HepG2 (cell line): ENCODE measurements around the gene RANBP3. TPM values are rescaled to one million over a fixed set of nuclear protein-coding genes. Genes with fewer than 3 reads are reported as not detected.

Experiments
- ARNTL ChIP-seq: sonication (generic); formaldehyde crosslinking; IDR thresholded peaks from 2 replicates; pipeline ENCODE4 v1.4.0; 2020; ENCODE audit warnings: mild to moderate bottlenecking, missing genetic modification reagents
- BORCS8-MEF2B ChIP-seq: sonication (generic); formaldehyde crosslinking; IDR thresholded peaks from 2 replicates; pipeline ENCODE4 v1.8.0; 2022; ENCODE audit warnings: mild to moderate bottlenecking, missing genetic modification reagents
- CBFB ChIP-seq: sonication (generic); formaldehyde crosslinking; IDR thresholded peaks from 2 replicates; pipeline ENCODE4 v1.4.0; 2020; ENCODE audit warnings: missing genetic modification reagents
- DNMT3B ChIP-seq: conservative IDR thresholded peaks from 2 replicates; pipeline ENCODE4 v1.6.1; 2016; ENCODE audit warnings: missing biosample characterization, control low read depth
- ETV5 ChIP-seq: IDR thresholded peaks from 2 replicates; pipeline ENCODE4 v1.6.1; 2018; ENCODE audit warnings: missing biosample characterization, missing genetic modification reagents, inconsistent platforms, borderline replicate concordance
- GLMP ChIP-seq: sonication (generic); formaldehyde crosslinking; IDR thresholded peaks from 2 replicates; pipeline ENCODE4 v1.9.0; 2021; ENCODE audit warnings: missing genetic modification reagents, mild to moderate bottlenecking, borderline replicate concordance
- JUNB ChIP-seq: sonication (generic); formaldehyde crosslinking; IDR thresholded peaks from 2 replicates; pipeline ENCODE4 v1.8.0; 2022; ENCODE audit warnings: missing genetic modification reagents, mild to moderate bottlenecking, borderline replicate concordance
- MATR3 ChIP-seq: sonication (generic); formaldehyde crosslinking; IDR thresholded peaks from 2 replicates; pipeline ENCODE4 v1.4.0; 2020; ENCODE audit warnings: missing genetic modification reagents
- NFKBIZ ChIP-seq: IDR thresholded peaks from 2 replicates; pipeline ENCODE4 v1.6.1; 2018; ENCODE audit warnings: missing genetic modification reagents, missing compliant biosample characterization
- SALL1 ChIP-seq: sonication (generic); formaldehyde crosslinking; IDR thresholded peaks from 2 replicates; pipeline ENCODE4 v1.8.0; 2022; ENCODE audit warnings: mild to moderate bottlenecking, missing genetic modification reagents
- SIN3B ChIP-seq: fragments of 150-350 bp; IDR thresholded peaks from 2 replicates; pipeline ENCODE4 v1.6.1; 2014; ENCODE audit warnings: low read length
- TEF ChIP-seq: sonication (generic); formaldehyde crosslinking; IDR thresholded peaks from 2 replicates; pipeline ENCODE4 v1.5.0; 2020; ENCODE audit warnings: missing genetic modification reagents
- TRAFD1 ChIP-seq: sonication (generic); formaldehyde crosslinking; IDR thresholded peaks from 2 replicates; pipeline ENCODE4 v1.5.1; 2020; ENCODE audit warnings: missing genetic modification reagents, mild to moderate bottlenecking, borderline replicate concordance
- ZBTB10 ChIP-seq: sonication (generic); formaldehyde crosslinking; IDR thresholded peaks from 2 replicates; pipeline ENCODE4 v1.4.0; 2020; ENCODE audit warnings: missing genetic modification reagents, borderline replicate concordance
- ZGPAT ChIP-seq: IDR thresholded peaks from 2 replicates; pipeline ENCODE4 v1.6.1; 2016; ENCODE audit warnings: mild to moderate bottlenecking
- ZNF136 ChIP-seq: sonication (generic); formaldehyde crosslinking; IDR thresholded peaks from 2 replicates; pipeline ENCODE4 v1.8.1; 2022; ENCODE audit warnings: low read depth, mild to moderate bottlenecking, moderate library complexity, missing genetic modification reagents
- ZNF251 ChIP-seq: sonication (generic); formaldehyde crosslinking; IDR thresholded peaks from 2 replicates; pipeline ENCODE4 v1.9.0; 2021; ENCODE audit warnings: mild to moderate bottlenecking, missing genetic modification reagents
- ZNF354B ChIP-seq: sonication (generic); formaldehyde crosslinking; IDR thresholded peaks from 2 replicates; pipeline ENCODE4 v1.8.0; 2022; ENCODE audit warnings: mild to moderate bottlenecking, missing genetic modification reagents
- ZNF510 ChIP-seq: sonication (generic); formaldehyde crosslinking; IDR thresholded peaks from 2 replicates; pipeline ENCODE4 v1.4.0; 2020; ENCODE audit warnings: low read depth, mild to moderate bottlenecking, missing genetic modification reagents
- ZNF562 ChIP-seq: sonication (generic); formaldehyde crosslinking; IDR thresholded peaks from 2 replicates; pipeline ENCODE4 v1.8.0; 2022; ENCODE audit warnings: missing genetic modification reagents, borderline replicate concordance
- ZNF616 ChIP-seq: sonication (generic); formaldehyde crosslinking; IDR thresholded peaks from 2 replicates; pipeline ENCODE4 v1.5.0; 2020; ENCODE audit warnings: low read depth, mild to moderate bottlenecking, missing genetic modification reagents
- ZNF761 ChIP-seq: sonication (generic); formaldehyde crosslinking; conservative IDR thresholded peaks from 2 replicates; pipeline ENCODE4 v1.4.0; 2020; ENCODE audit warnings: mild to moderate bottlenecking, missing genetic modification reagents
- polyA plus RNA-seq, 8 experiments: library from polyadenylated mRNA; depleted of rRNA in 3 of 8; stranded (reverse) in 7 of 8; unstranded in 1 of 8; fragments of >200 nt; fragmentation: Illumina TruSeq in 4 of 8; extraction: Trizol in 4 of 8; gene quantifications; 2 replicates each; pipeline versions ENCODE4 v1.2.1 to v1.2.3, GENCODE V29; 2011 to 2016; ENCODE audit warnings: low read depth in 4 of 8, missing spikeins in 1 of 8, mixed read lengths in 1 of 8; ENCODE audit not compliant: insufficient read depth in 1 of 8
- total RNA-seq, 5 experiments: library from RNA; depleted of rRNA; stranded (reverse); fragments of >200 nt; fragmentation: Illumina TruSeq; extraction: Trizol; gene quantifications; 2 replicates each; pipeline ENCODE4 v1.2.3, GENCODE V29; 2016; ENCODE audit warnings: low read depth in 1 of 5

RANBP3 gene
- total and polyA plus RNA-seq, 2 of the 13 experiments (the other 11 are each of a cell fraction or from before 2014, with no cell fraction given) = 39.5 to 149 TPM

GRCh38 chr19:5903624-5904351, 74.2 kb downstream of the RANBP3 start, which contains the start of gene NDUFA11 (continued):
- TF ChIP-seq ZBTB10 (no peak), ZNF136 (peak; percentile 77; the same call in 1 of the 2 replicates), SALL1 (CRISPR knock-in tag) (peak; percentile 85), TEF (CRISPR knock-in tag) (no peak), NFKBIZ (CRISPR knock-in tag) (peak; percentile 69), BORCS8-MEF2B (CRISPR knock-in tag) (peak; percentile 71; the same call in 1 of the 2 replicates), ZNF251 (no peak), ZGPAT (CRISPR knock-in tag) (peak; percentile 93), TRAFD1 (0 out of 2 replicates have a peak, but pooled peaks have one; percentile 73), GLMP (CRISPR knock-in tag) (no peak), ZNF562 (no peak), CBFB (CRISPR knock-in tag) (peak; percentile 87), ZNF616 (CRISPR knock-in tag) (no peak), ARNTL (CRISPR knock-in tag) (peak; percentile 89; the same call in 1 of the 2 replicates), SIN3B (peak; percentile 60; the same call in 1 of the 2 replicates), ETV5 (CRISPR knock-in tag) (no peak; the same call in 1 of the 2 replicates), ZNF354B (CRISPR knock-in tag) (no peak; the same call in 1 of the 2 replicates), ZNF761 (CRISPR knock-in tag) (0 out of 2 replicates have a peak, but pooled peaks have one; percentile 64), JUNB (CRISPR knock-in tag) (no peak), DNMT3B (CRISPR knock-in tag) (peak; percentile 63; the same call in 1 of the 2 replicates), MATR3 (CRISPR knock-in tag) (no peak), ZNF510 (no peak)
